ENCODE results near the gene SLC24A4.

Gene SLC24A4

DNA sequence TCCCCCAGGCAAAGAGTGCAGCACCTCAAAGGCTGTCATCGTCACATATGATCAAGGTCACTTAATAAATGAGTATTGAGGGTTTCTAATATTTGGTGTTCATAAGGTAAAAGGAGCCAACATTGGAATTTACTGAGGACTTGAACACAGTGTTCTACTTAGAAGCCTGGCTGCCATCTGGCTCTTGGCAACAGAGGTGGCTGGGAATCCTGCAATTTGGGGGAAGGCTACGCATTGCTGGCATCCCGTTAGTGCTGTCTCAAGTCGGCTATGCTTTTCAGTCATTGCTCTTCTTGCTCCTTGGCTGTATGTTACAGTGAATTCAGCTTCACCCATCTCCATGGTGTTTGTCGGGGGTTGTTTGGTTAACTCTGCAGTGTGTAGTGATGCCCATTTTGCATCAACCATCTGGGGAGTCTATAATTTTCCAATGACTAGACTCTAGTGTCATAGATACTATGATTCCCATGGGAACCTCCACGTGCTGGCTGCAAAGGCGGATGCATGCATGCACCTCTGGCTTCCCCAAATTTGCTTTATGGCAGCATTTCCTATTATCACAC, 12.9 kb upstream of the SLC24A4 start:
- no peaks in the 10 kb centered on the region for H3K36me3 ChIP-seq (ENCODE audit: low read depth)
- H3K9me3 ChIP-seq (ENCODE audit: severe bottlenecking), result no peaks in the 10 kb centered on the region
- H3K4me3 ChIP-seq (ENCODE audit: severe bottlenecking), result no peak overlapping the region
- no peak for ATAC-seq (ENCODE audit: low read depth)
- TF ChIP-seq, protein P1, sequence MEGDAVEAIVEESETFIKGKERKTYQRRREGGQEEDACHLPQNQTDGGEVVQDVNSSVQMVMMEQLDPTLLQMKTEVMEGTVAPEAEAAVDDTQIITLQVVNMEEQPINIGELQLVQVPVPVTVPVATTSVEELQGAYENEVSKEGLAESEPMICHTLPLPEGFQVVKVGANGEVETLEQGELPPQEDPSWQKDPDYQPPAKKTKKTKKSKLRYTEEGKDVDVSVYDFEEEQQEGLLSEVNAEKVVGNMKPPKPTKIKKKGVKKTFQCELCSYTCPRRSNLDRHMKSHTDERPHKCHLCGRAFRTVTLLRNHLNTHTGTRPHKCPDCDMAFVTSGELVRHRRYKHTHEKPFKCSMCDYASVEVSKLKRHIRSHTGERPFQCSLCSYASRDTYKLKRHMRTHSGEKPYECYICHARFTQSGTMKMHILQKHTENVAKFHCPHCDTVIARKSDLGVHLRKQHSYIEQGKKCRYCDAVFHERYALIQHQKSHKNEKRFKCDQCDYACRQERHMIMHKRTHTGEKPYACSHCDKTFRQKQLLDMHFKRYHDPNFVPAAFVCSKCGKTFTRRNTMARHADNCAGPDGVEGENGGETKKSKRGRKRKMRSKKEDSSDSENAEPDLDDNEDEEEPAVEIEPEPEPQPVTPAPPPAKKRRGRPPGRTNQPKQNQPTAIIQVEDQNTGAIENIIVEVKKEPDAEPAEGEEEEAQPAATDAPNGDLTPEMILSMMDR (IDR thresholded peaks at IDR 0.05; ENCODE audit: poor library complexity, severe bottlenecking), result no peak
- no peaks in the 10 kb centered on the region for H3K4me1 ChIP-seq (ENCODE audit: insufficient read depth, poor library complexity, severe bottlenecking)
- no peak overlapping the region for H3K27ac ChIP-seq (ENCODE audit: poor library complexity, severe bottlenecking)
- H3K27me3 ChIP-seq (ENCODE audit: insufficient read depth, poor library complexity, severe bottlenecking), result no peaks in the 10 kb centered on the region
- no peak for DNase-seq (ENCODE audit: low spot score)

DNA sequence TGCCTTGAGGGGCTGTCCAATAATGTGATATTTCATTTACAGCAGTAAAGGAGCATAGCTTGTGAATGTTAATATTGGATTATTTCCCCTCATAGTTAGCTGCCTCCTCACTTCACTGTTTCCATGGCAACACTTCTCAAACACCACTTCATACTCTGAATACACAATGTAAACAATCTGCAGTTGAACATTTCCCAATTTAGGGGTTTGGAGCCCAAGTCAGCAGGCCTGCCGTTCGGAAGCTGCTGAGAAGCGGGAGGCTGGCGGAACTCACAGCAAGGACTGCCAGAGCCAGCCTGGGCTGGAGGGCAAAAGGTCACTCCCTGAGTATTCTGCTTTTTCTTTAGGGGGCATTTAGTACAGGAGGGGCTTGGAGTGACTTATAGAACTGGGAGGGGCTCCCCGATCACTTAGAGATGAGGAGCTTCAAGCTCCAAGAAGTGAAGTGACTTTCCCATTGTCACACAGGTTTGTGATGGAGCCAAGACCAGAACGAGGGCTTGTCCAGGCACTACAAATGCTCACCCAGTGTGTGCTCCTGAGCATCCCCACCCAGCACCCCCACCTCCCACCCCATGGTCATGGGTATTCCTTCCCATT, 12.1 kb upstream of the SLC24A4 start:
- ATAC-seq (ENCODE audit: low read depth), result no peak
- Histone ChIP-seq H3K36me3 (ENCODE audit: low read depth) (no peaks in the 10 kb centered on the region), H3K27me3 (ENCODE audit: insufficient read depth, poor library complexity, severe bottlenecking) (no peaks in the 10 kb centered on the region), H3K27ac (ENCODE audit: poor library complexity, severe bottlenecking) (no peak overlapping the region), H3K4me3 (ENCODE audit: severe bottlenecking) (no peak overlapping the region), H3K9me3 (ENCODE audit: severe bottlenecking) (no peaks in the 10 kb centered on the region), H3K4me1 (ENCODE audit: insufficient read depth, poor library complexity, severe bottlenecking) (no peaks in the 10 kb centered on the region)
- DNase-seq (ENCODE audit: low spot score), result no peak
- TF ChIP-seq, protein P1 (IDR thresholded peaks at IDR 0.05; ENCODE audit: poor library complexity, severe bottlenecking), result no peak

DNA sequence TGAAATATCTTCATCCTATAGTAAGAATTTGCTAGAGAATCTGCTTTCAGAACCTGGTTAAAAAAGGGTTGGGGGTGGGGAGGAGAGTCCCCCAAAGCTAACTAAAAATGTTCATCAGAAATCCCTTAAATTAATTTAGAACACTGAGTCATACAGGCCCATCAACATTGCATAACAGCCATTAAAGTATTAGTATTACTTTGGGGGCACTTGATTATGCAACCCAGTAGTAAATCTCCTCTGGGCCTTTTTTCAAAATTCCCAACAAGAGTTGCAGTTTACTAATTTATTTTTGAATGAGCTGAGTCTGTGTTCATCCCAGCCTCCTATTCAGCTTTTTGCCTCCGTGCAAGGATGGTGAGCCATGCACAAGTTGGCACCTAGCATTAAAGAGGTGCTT, 8.8 kb upstream of the SLC24A4 start:
- TF ChIP-seq, protein P1 (IDR thresholded peaks at IDR 0.05; ENCODE audit: poor library complexity, severe bottlenecking), result no peak
- Histone ChIP-seq H3K27ac (ENCODE audit: poor library complexity, severe bottlenecking) (no peak overlapping the region), H3K4me3 (ENCODE audit: severe bottlenecking) (no peak overlapping the region), H3K4me1 (ENCODE audit: insufficient read depth, poor library complexity, severe bottlenecking) (no peaks in the 10 kb centered on the region), H3K36me3 (ENCODE audit: low read depth) (no peaks in the 10 kb centered on the region), H3K27me3 (ENCODE audit: insufficient read depth, poor library complexity, severe bottlenecking) (no peaks in the 10 kb centered on the region), H3K9me3 (ENCODE audit: severe bottlenecking) (peaks cover 7% of the 10 kb centered on the region)
- DNase-seq (ENCODE audit: low spot score), result no peak
- ATAC-seq (ENCODE audit: low read depth), result no peak

DNA sequence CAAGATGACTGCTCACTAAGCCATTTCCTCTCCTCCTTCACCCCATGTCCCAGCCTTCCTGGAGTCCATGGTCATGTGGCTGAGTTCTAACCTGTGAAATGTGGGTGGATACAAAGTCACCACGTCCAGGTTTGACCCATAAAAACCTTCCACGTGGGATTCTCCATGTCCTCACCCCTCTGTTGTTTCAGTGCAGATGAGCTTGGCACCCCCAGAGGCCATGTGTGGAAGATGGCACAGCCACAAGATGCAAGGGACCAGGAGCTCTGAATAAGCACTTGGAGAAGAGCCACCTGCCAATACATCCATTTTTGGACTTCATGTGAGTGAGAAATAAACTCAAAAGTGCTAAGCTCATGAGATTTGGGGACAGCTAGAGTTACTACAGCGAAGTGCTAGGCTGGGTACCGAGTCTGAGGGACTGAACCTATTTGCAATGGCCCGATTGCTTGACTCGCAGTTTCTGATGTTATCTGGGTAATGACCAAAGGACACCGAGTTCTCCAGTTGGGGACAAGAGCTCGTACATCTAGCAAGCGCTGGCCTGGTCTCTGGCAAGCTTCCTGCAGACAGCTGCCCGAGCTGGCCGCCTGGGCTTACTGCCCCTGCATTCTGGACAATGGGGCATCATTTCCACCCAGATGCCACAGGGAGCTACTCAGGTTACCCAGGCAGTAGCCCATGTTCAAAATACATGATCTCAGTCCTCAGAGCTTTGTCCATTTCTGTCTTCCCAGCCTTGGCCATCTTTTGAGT, 7.7 kb upstream of the SLC24A4 start:
- TF ChIP-seq, protein P1 (IDR thresholded peaks at IDR 0.05; ENCODE audit: poor library complexity, severe bottlenecking), result no peak
- Histone ChIP-seq H3K4me3 (ENCODE audit: severe bottlenecking) (no peak overlapping the region), H3K27me3 (ENCODE audit: insufficient read depth, poor library complexity, severe bottlenecking) (no peaks in the 10 kb centered on the region), H3K27ac (ENCODE audit: poor library complexity, severe bottlenecking) (no peak overlapping the region), H3K36me3 (ENCODE audit: low read depth) (no peaks in the 10 kb centered on the region), H3K4me1 (ENCODE audit: insufficient read depth, poor library complexity, severe bottlenecking) (no peaks in the 10 kb centered on the region), H3K9me3 (ENCODE audit: severe bottlenecking) (peaks cover 7% of the 10 kb centered on the region)
- DNase-seq (ENCODE audit: low spot score), result no peak
- no peak for ATAC-seq (ENCODE audit: low read depth)

DNA sequence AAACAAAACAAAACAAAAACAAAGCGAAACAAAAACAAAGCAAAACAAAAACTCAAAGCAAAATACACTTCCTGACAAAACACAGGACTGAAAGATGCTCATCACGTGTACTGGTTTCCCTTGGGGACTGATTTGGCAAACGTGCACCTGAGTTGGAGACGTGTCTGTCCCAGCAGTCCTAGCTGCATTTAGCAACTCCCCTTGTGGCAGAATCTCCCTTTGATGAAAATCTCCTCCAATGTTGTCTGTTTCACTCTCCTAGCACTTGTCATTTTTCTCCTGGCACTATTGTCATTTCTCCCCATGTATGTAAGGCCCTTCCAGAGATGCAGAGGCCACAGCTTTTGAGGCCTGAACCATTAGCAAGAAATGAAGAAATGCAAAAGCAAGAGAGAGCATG, 6.8 kb upstream of the SLC24A4 start:
- Histone ChIP-seq H3K4me3 (ENCODE audit: severe bottlenecking) (no peak overlapping the region), H3K36me3 (ENCODE audit: low read depth) (no peaks in the 10 kb centered on the region), H3K27me3 (ENCODE audit: insufficient read depth, poor library complexity, severe bottlenecking) (peaks cover 7% of the 10 kb centered on the region), H3K4me1 (ENCODE audit: insufficient read depth, poor library complexity, severe bottlenecking) (no peaks in the 10 kb centered on the region), H3K27ac (ENCODE audit: poor library complexity, severe bottlenecking) (no peak overlapping the region), H3K9me3 (ENCODE audit: severe bottlenecking) (peaks cover 7% of the 10 kb centered on the region)
- no peak for ATAC-seq (ENCODE audit: low read depth)
- TF ChIP-seq, protein P1 (IDR thresholded peaks at IDR 0.05; ENCODE audit: poor library complexity, severe bottlenecking), result no peak
- no peak for DNase-seq (ENCODE audit: low spot score)

Measured in RWPE2 (cell line).